Thyroid gland (tissue), 4 donors: ENCODE data around the gene DLG3. TPM values are rescaled to one million over a fixed set of nuclear protein-coding genes. Genes with fewer than 3 reads are reported as not detected.

ENCODE experiments used
- DNase-seq, 2 donors: peaks; one replicate each; pipeline ENCODE4 v3.0.0-alpha.2; 2019
- H3K27ac ChIP-seq, 3 donors: fragments of 200-600 bp; sonication (generic); 1 replicate in 2 of 3; 2 replicates in 1 of 3; pipeline ENCODE4 v1.5.1; 2016 to 2019; ENCODE audit warnings: mild to moderate bottlenecking in 1 of 3, moderate library complexity in 1 of 3
- H3K27me3 ChIP-seq: fragments of 200-600 bp; sonication (generic); one replicate; pipeline ENCODE4 v1.5.1; 2019
- H3K36me3 ChIP-seq, 2 donors: fragments of 200-600 bp; sonication (generic); one replicate each; pipeline ENCODE4 v1.5.1; 2016 to 2019
- H3K4me1 ChIP-seq, 2 donors: fragments of 200-600 bp; sonication (generic); one replicate each; pipeline ENCODE4 v1.5.1; 2017 to 2019
- H3K4me3 ChIP-seq, 3 donors: fragments of 200-600 bp; sonication (generic); replicated peaks in 1 of 3; 1 replicate in 2 of 3; 2 replicates in 1 of 3; pipeline ENCODE4 v1.5.1; 2016; ENCODE audit warnings: mild to moderate bottlenecking in 1 of 3
- H3K9me3 ChIP-seq: fragments of 200-600 bp; sonication (generic); one replicate; pipeline ENCODE4 v1.5.1; 2017
- CTCF ChIP-seq, 6 experiments: fragments of 200-600 bp in 3 of 6; fragments of 450-650 bp in 3 of 6; sonication (generic) in 3 of 6; IDR thresholded peaks; one replicate each; pipeline ENCODE4 v1.5.1; 2016 to 2019; ENCODE audit warnings: antibody characterized with exemption in 6 of 6, mild to moderate bottlenecking in 2 of 6, inconsistent platforms in 1 of 6, moderate library complexity in 1 of 6
- POLR2A ChIP-seq, 2 donors: fragments of 450-650 bp; IDR thresholded peaks; one replicate each; pipeline ENCODE4 v1.6.1; 2017; ENCODE audit warnings: antibody characterized with exemption in 2 of 2, mild to moderate bottlenecking in 2 of 2, moderate library complexity in 1 of 2
- WGBS, 2 donors: methylation state at CpG; one replicate each; pipeline ENCODE4 v1.1.5; 2017; 5-methylcytosine and 5-hydroxymethylcytosine counted together
- intact Hi-C: fragments of 100-400 bp; cut with DNase I; formaldehyde crosslinking; loops from one replicate; pipeline ENCODE4 v1.15.1; 2023
- total RNA-seq, 4 donors: library from RNA; depleted of rRNA; stranded (reverse); fragments of >200 nt; gene quantifications; one replicate each; pipeline ENCODE4 v1.2.3, GENCODE V29; 2016

Gene DLG3
- total RNA-seq, 4 donors from 2014 or later = 31.4 to 79.5 (median 61.9) TPM

GRCh38 chrX:70470850-70471289 is 26.2 kb downstream of the DLG3 start:
- intact Hi-C loops = no loop called here

GRCh38 chrX:70476166-70476933 is 31.7 kb downstream of the DLG3 start:
- H3K4me3 ChIP-seq = no peak overlapping the region
- intact Hi-C loops = no loop called here
- H3K4me1 ChIP-seq = peaks cover 16 to 44% of the 10 kb centered on the region in 2 donors
- 91 to 92% methylated on average over 5 of the region's 5 CpGs for WGBS, 2 donors
- TF ChIP-seq POLR2A (IDR thresholded peaks at IDR 0.05) = no peak
- no peak for TF ChIP-seq CTCF (IDR thresholded peaks at IDR 0.05)
- H3K27me3 ChIP-seq = no peaks in the 10 kb centered on the region
- no peaks in the 10 kb centered on the region for H3K36me3 ChIP-seq
- peak overlapping the region; percentile 79 to 85 (median 84) for H3K27ac ChIP-seq
- H3K9me3 ChIP-seq = no peaks in the 10 kb centered on the region
- DNase-seq = no peak

More at GRCh38 chrX:70470850-70471289, 26.2 kb downstream of the DLG3 start:
- Histone ChIP-seq H3K27ac (no peak overlapping the region), H3K4me3 (no peak overlapping the region), H3K9me3 (no peaks in the 10 kb centered on the region), H3K4me1 (no peaks in the 10 kb centered on the region), H3K27me3 (no peaks in the 10 kb centered on the region), H3K36me3 (no peaks in the 10 kb centered on the region)
- 88 to 91% methylated on average over 3 of the region's 3 CpGs for WGBS, 2 donors
- TF ChIP-seq POLR2A (IDR thresholded peaks at IDR 0.05) = no peak
- TF ChIP-seq CTCF (IDR thresholded peaks at IDR 0.05) = no peak
- DNase-seq = no peak

GRCh38 chrX:70476934-70477733 is 32.5 kb downstream of the DLG3 start:
- Histone ChIP-seq H3K27ac (peak overlapping the region; percentile 79 to 85 (median 84)), H3K4me3 (no peak overlapping the region), H3K9me3 (no peaks in the 10 kb centered on the region), H3K4me1 (peaks cover 16 to 50% of the 10 kb centered on the region in 2 donors), H3K36me3 (no peaks in the 10 kb centered on the region), H3K27me3 (no peaks in the 10 kb centered on the region)
- DNase-seq = peak; percentile 51 to 54
- intact Hi-C loops = no loop called here
- WGBS, 2 donors = 25 to 31% methylated on average over 11 to 13 of the region's 13 CpGs
- TF ChIP-seq CTCF (IDR thresholded peaks at IDR 0.05) (no peak), POLR2A (IDR thresholded peaks at IDR 0.05) (no peak)

- no peaks in the 10 kb centered on the region for H3K27me3 ChIP-seq
- no peak overlapping the region for H3K4me3 ChIP-seq
- no peak for DNase-seq
- H3K27ac ChIP-seq = peak overlapping the region; percentile 79 to 85 (median 84)
- H3K4me1 ChIP-seq = peaks cover 16 to 53% of the 10 kb centered on the region in 2 donors
- WGBS, 2 donors = 25 to 30% methylated on average over 4 of the region's 4 CpGs
- intact Hi-C loops = no loop called here
- H3K36me3 ChIP-seq = no peaks in the 10 kb centered on the region
- TF ChIP-seq CTCF (IDR thresholded peaks at IDR 0.05) (no peak), POLR2A (IDR thresholded peaks at IDR 0.05) (no peak)
- no peaks in the 10 kb centered on the region for H3K9me3 ChIP-seq
Measured at GRCh38 chrX:70477734-70478075, 33.1 kb downstream of the DLG3 start.
